VCaP (cell line): ENCODE results near the gene FBL.
A peak's percentile ranks its signal among the peaks of the same experiment; 100 is the strongest.
"Not testable (repeated sequence)": the region's sequence is repeated elsewhere in the genome, so short reads cannot be mapped to it uniquely, and the experiment has no call there.

Source experiments
- H3K27ac ChIP-seq: fragments of 450-650 bp; 2 replicates; pipeline ENCODE4 v1.5.1; 2017
- CTCF ChIP-seq: fragments of 450-650 bp; conservative IDR thresholded peaks from 2 replicates; pipeline ENCODE4 v1.5.1; 2017; ENCODE audit warnings: mild to moderate bottlenecking, moderate library complexity

FBL gene

GRCh38 chr19:39845933-39846677, at the start of gene FBL:
TSS of gene FBL (minus strand) at chr19:39846379. CDS start at chr19:39846300, 79 bp downstream.
- peak within 1 kb of the TSS; percentile 86 for H3K27ac ChIP-seq
- TF ChIP-seq CTCF = no peak; the same call in 1 of the 2 replicates

GRCh38 chr19:39895096-39895495, 48.9 kb upstream of the FBL start:
- H3K27ac ChIP-seq = not testable (repeated sequence)

- H3K27ac ChIP-seq = not testable (repeated sequence)
These were observed 48.0 kb upstream of the FBL start for GRCh38 chr19:39894236-39894606.

GRCh38 chr19:39893366-39894235, 47.4 kb upstream of the FBL start:
- H3K27ac ChIP-seq = not testable (repeated sequence)

GRCh38 chr19:39892506-39892902, 46.3 kb upstream of the FBL start:
- not testable (repeated sequence) for H3K27ac ChIP-seq

- H3K27ac ChIP-seq = not testable (repeated sequence)
These were observed 45.7 kb upstream of the FBL start for GRCh38 chr19:39891660-39892505.

GRCh38 chr19:39890755-39891551, 44.8 kb upstream of the FBL start:
- no peak overlapping the region for H3K27ac ChIP-seq

GRCh38 chr19:39889872-39890754, 43.9 kb upstream of the FBL start:
- not testable (repeated sequence) for H3K27ac ChIP-seq

More at GRCh38 chr19:39890755-39891551, 44.8 kb upstream of the FBL start:
- no peak for TF ChIP-seq CTCF

GRCh38 chr19:39887456-39887951, 41.3 kb upstream of the FBL start:
- not testable (repeated sequence) for H3K27ac ChIP-seq

- not testable (repeated sequence) for H3K27ac ChIP-seq
These were observed 39.8 kb upstream of the FBL start for GRCh38 chr19:39885821-39886554.

GRCh38 chr19:39884721-39885120, 38.5 kb upstream of the FBL start:
- H3K27ac ChIP-seq = not testable (repeated sequence)

GRCh38 chr19:39882645-39883044, 36.5 kb upstream of the FBL start:
- H3K27ac ChIP-seq = not testable (repeated sequence)
